A673 (cell line): ENCODE results near the gene MEOX2. TPM values are rescaled to one million over a fixed set of nuclear protein-coding genes. Genes with fewer than 3 reads are reported as not detected.

Experiments used
- BruUV-seq: library from RNA; stranded (reverse); fragments of 400-500 nt; replicated peaks from 2 replicates; lab custom pipeline; 2021; lab: Mats Ljungman, UMichigan
- CTCF ChIA-PET: fragments of 300-600 bp; sonication (Branson Sonifier 250); formaldehyde crosslinking; loops from one replicate; lab custom pipeline; 2022; ENCODE audit warnings: antibody characterized with exemption; lab: Charles Lee
- POLR2A ChIA-PET: fragments of 300-600 bp; sonication (Branson Sonifier 250); formaldehyde crosslinking; loops from one replicate; lab custom pipeline; 2022; ENCODE audit warnings: antibody characterized with exemption; ENCODE audit not compliant: low non-redundant PET; lab: Charles Lee
- DNase-seq: peaks from one replicate; pipeline ENCODE4 v3.0.0-alpha.2; 2015; ENCODE audit warnings: low spot score
- H3K27ac ChIP-seq: fragments of 200-600 bp; sonication (generic); 2 replicates; pipeline ENCODE4 v1.5.1; 2016; ENCODE audit warnings: mixed run types, low read depth, mild to moderate bottlenecking, mixed read lengths, antibody characterized with exemption, low read length; ENCODE audit not compliant: poor library complexity, severe bottlenecking
- H3K27me3 ChIP-seq: fragments of 200-600 bp; sonication (generic); replicated peaks from 2 replicates; pipeline ENCODE4 v1.6.1; 2017; ENCODE audit warnings: mixed run types, low read depth, mild to moderate bottlenecking, mixed read lengths, antibody characterized with exemption, low read length; ENCODE audit not compliant: insufficient read depth, poor library complexity
- H3K36me3 ChIP-seq: fragments of 200-600 bp; sonication (generic); 2 replicates; pipeline ENCODE4 v1.6.1; 2016; ENCODE audit warnings: mixed run types, mild to moderate bottlenecking, mixed read lengths, antibody characterized with exemption, low read length; ENCODE audit not compliant: insufficient read depth, poor library complexity, severe bottlenecking
- H3K4me1 ChIP-seq: fragments of 200-600 bp; sonication (generic); 2 replicates; pipeline ENCODE4 v1.6.1; 2017; ENCODE audit warnings: mixed run types, mild to moderate bottlenecking, mixed read lengths, antibody characterized with exemption, low read length; ENCODE audit not compliant: insufficient read depth, poor library complexity, severe bottlenecking
- H3K4me3 ChIP-seq: fragments of 200-600 bp; sonication (generic); 2 replicates; pipeline ENCODE4 v1.5.1; 2016; ENCODE audit warnings: low read depth, mixed run types, mild to moderate bottlenecking, mixed read lengths, low read length; ENCODE audit not compliant: poor library complexity, severe bottlenecking
- H3K9me3 ChIP-seq: fragments of 200-600 bp; sonication (generic); 2 replicates; pipeline ENCODE4 v1.6.1; 2016; ENCODE audit warnings: mixed run types, low read depth, mild to moderate bottlenecking, mixed read lengths, antibody characterized with exemption, low read length; ENCODE audit not compliant: poor library complexity, severe bottlenecking
- CTCF ChIP-seq: fragments of 300-800, 200-600 bp; sonication (generic); conservative IDR thresholded peaks from 2 replicates; pipeline ENCODE4 v1.5.1; 2017; ENCODE audit warnings: low read depth, mild to moderate bottlenecking, antibody characterized with exemption, low read length, moderate library complexity, mixed read lengths
- EZH2 ChIP-seq: fragments of 200-600 bp; sonication (generic); IDR thresholded peaks from 2 replicates; pipeline ENCODE4 v1.6.1; 2017; ENCODE audit warnings: borderline replicate concordance, low read depth, mild to moderate bottlenecking, mixed read lengths, antibody characterized with exemption, low read length; ENCODE audit not compliant: poor library complexity, severe bottlenecking
- intact Hi-C: fragments of 100-400 bp; cut with micrococcal nuclease; formaldehyde crosslinking; loops from one replicate; pipeline ENCODE4 v1.10.0; 2022; ENCODE audit not compliant: unreplicated experiment
- total RNA-seq: library from RNA; stranded (reverse); gene quantifications from 2 replicates; pipeline ENCODE4 v1.2.3, GENCODE V29; 2021

Gene MEOX2
- total RNA-seq, 1 experiment from 2014 or later: not detected

DNA sequence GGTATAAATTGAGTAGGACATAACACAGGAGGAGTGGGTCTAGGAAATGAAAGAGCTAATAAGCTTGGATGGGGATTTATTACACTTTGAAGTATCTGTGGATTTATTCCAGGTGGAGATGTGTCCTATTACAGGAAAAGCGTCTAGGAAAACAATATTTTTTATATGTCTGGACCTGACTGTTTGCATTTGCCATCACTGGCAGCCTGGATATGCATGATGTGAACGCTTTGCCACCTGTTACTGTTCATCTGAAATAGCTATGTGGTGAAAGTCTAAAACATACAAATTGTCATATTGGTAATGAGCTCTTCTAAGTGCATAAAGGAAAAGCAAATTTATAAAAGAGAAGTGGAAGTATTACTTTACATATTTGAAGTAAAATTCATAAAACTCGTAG, 93.1 kb downstream of the MEOX2 start:
- no TSS peak for BruUV-seq
- H3K27ac ChIP-seq: no peak overlapping the region
- ChIA-PET CTCF (no interaction called here), POLR2A (no interaction called here)
- intact Hi-C loops: no loop called here
- no peaks in the 10 kb centered on the region for H3K36me3 ChIP-seq
- DNase-seq: no peak
- no peaks in the 10 kb centered on the region for H3K27me3 ChIP-seq
- H3K9me3 ChIP-seq: no peaks in the 10 kb centered on the region
- H3K4me1 ChIP-seq: no peaks in the 10 kb centered on the region
- H3K4me3 ChIP-seq: no peak overlapping the region
- TF ChIP-seq EZH2: no peak
- no peak for TF ChIP-seq CTCF

DNA sequence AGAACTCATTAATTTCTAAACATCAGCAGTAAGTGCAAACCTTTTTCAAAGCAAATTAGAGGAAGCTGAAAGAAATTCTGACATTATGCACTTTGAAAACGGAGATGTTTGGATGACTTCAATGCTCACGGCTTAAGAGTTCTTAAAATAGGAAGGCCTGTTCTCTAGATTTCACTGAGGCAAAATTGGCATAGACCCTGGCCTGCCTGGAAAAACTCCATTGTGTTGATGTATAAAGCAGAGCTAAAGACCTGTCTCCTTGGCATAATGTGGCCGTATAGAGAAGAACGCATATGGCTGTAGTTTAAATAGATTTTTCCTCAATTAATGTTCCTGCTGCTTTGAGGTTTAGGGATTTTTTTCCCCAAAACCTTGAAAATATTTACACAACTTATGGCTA, 100.2 kb downstream of the MEOX2 start:
- no peak for DNase-seq
- Histone ChIP-seq H3K36me3 (no peaks in the 10 kb centered on the region), H3K27ac (no peak overlapping the region), H3K4me3 (no peak overlapping the region), H3K27me3 (no peaks in the 10 kb centered on the region), H3K9me3 (peaks cover 11% of the 10 kb centered on the region), H3K4me1 (no peaks in the 10 kb centered on the region)
- CTCF ChIA-PET: no interaction called here
- no peak for TF ChIP-seq CTCF
- POLR2A ChIA-PET: no interaction called here
- no TSS peak for BruUV-seq
- intact Hi-C loops: no loop called here

- intact Hi-C loops: no loop called here
- H3K9me3 ChIP-seq: peaks cover 11% of the 10 kb centered on the region
- H3K4me3 ChIP-seq: no peak overlapping the region
- ChIA-PET CTCF (no interaction called here), POLR2A (no interaction called here)
- BruUV-seq: no TSS peak
- no peaks in the 10 kb centered on the region for H3K27me3 ChIP-seq
- TF ChIP-seq EZH2: no peak
- TF ChIP-seq CTCF: no peak
- no peak for DNase-seq
- no peaks in the 10 kb centered on the region for H3K4me1 ChIP-seq
- no peak overlapping the region for H3K27ac ChIP-seq
- H3K36me3 ChIP-seq: no peaks in the 10 kb centered on the region
These were observed 101.9 kb downstream of the MEOX2 start for GRCh38 chr7:15584575-15584974.
